ENCODE results near the gene CD207. TPM values are rescaled to one million over a fixed set of nuclear protein-coding genes. Genes with fewer than 3 reads are reported as not detected.

Gene CD207
- total and polyA plus RNA-seq, 2 of the 8 experiments (the other 6 are each of a cell fraction or from before 2014, with no cell fraction given): not detected

GRCh38 chr2:70861777-70862625 lies 26.4 kb upstream of the CD207 start:
- H3K23ac ChIP-seq (ENCODE audit: insufficient read length): no peak overlapping the region
- FAIRE-seq: peak; percentile 76
- no peak for TF ChIP-seq ATF3 (IDR thresholded peaks at IDR 0.05; ENCODE audit: insufficient read depth, low read depth, low read length)
- TF ChIP-seq YY1 (IDR thresholded peaks at IDR 0.05; ENCODE audit: low read depth, low read length): no peak
- peak; percentile 97 to 99 (median 97) for TF ChIP-seq CTCF (IDR thresholded peaks at IDR 0.05; ENCODE audit: control extremely low read depth in 1 of 3, insufficient read depth in 1 of 3, low read depth in 1 of 3, low read length in 3 of 3)
- TF ChIP-seq GTF2F1 (IDR thresholded peaks at IDR 0.05; ENCODE audit: borderline replicate concordance, low read depth, low read length): no peak
- no peak for TF ChIP-seq ASH2L (IDR thresholded peaks at IDR 0.05; ENCODE audit: low read length)
- no peak for TF ChIP-seq SP4 (IDR thresholded peaks at IDR 0.05; ENCODE audit: low read length)
- no peak for TF ChIP-seq SUZ12 (IDR thresholded peaks at IDR 0.05; ENCODE audit: low read length)
- peak; percentile 48; the same call in 1 of the 2 replicates for TF ChIP-seq GABPA (IDR thresholded peaks at IDR 0.05; ENCODE audit: borderline replicate concordance, insufficient read depth, low read length)
- TF ChIP-seq SIRT6 (IDR thresholded peaks at IDR 0.05; ENCODE audit: low read length): no peak

More at GRCh38 chr2:70861777-70862625, 26.4 kb upstream of the CD207 start:
- Histone ChIP-seq H3K9me3 (ENCODE audit: insufficient read depth in 2 of 2, low read depth in 1 of 2, low read length in 1 of 2) (no peaks in the 10 kb centered on the region), H3K23me2 (ENCODE audit: low read depth, low read length) (no peaks in the 10 kb centered on the region; the same call in 1 of the 2 replicates), H4K91ac (replicated peaks; ENCODE audit: insufficient read length, low read length) (no peak overlapping the region), H3K14ac (ENCODE audit: insufficient read length) (no peak overlapping the region), H2BK120ac (replicated peaks; ENCODE audit: low read depth, low read length) (no peak overlapping the region), H3K4me1 (replicated peaks in 1 of 4; ENCODE audit: control insufficient read depth in 3 of 4, insufficient read depth in 4 of 4, low read length in 3 of 4) (no peaks in the 10 kb centered on the region), H2BK20ac (ENCODE audit: low read length) (no peak overlapping the region), H3K79me2 (ENCODE audit: control insufficient read depth in 1 of 2, insufficient read depth in 2 of 2, low read length in 2 of 2) (no peaks in the 10 kb centered on the region), H2BK5ac (ENCODE audit: low read depth, low read length) (no peak overlapping the region), H3K9ac (replicated peaks in 1 of 4; ENCODE audit: extremely low read depth in 1 of 4, low read depth in 3 of 4, low read length in 3 of 4) (no peak overlapping the region), H2AK5ac (ENCODE audit: low read depth, low read length) (no peak overlapping the region), H2AFZ (ENCODE audit: low read length) (no peak overlapping the region), H2BK12ac (ENCODE audit: low read depth, low read length) (no peak overlapping the region), H3K27me3 (replicated peaks in 1 of 4; ENCODE audit: control insufficient read depth in 3 of 4, extremely low read depth in 1 of 4, insufficient read depth in 3 of 4, low read length in 3 of 4) (peaks cover 0 to 24% (median 12%) of the 10 kb centered on the region in 4 experiments; a peak in 6 of 7 replicates), H3K36me3 (ENCODE audit: control insufficient read depth in 2 of 4, insufficient read depth in 4 of 4, low read length in 3 of 4) (no peaks in the 10 kb centered on the region), H3K56ac (replicated peaks; ENCODE audit: insufficient read length, low read depth, low read length) (no peak overlapping the region), H3K18ac (ENCODE audit: extremely low read depth, low read length) (no peak overlapping the region), H4K20me1 (replicated peaks in 1 of 2; ENCODE audit: control insufficient read depth in 1 of 2, insufficient read depth in 2 of 2, low read length in 2 of 2) (no peaks in the 10 kb centered on the region), H2BK15ac (ENCODE audit: low read length) (no peak overlapping the region), H4K8ac (ENCODE audit: extremely low read depth, insufficient read depth, low read length) (no peak overlapping the region), H4K5ac (ENCODE audit: insufficient read length, low read depth, low read length) (no peak overlapping the region), H3K79me1 (ENCODE audit: low read depth, low read length) (no peaks in the 10 kb centered on the region), H3K4me3 (ENCODE audit: extremely low read depth in 1 of 4, insufficient read depth in 2 of 4, low read depth in 3 of 4, low read length in 4 of 4) (no peak overlapping the region), H3K4me2 (ENCODE audit: insufficient read depth in 1 of 2, low read depth in 2 of 2, low read length in 2 of 2) (0 out of 4 replicates have a peak overlapping the region, but pooled peaks of 1 of the 2 experiments have one; percentile 35), H3K4ac (replicated peaks; ENCODE audit: insufficient read length, low read depth, low read length) (no peak overlapping the region), H3K27ac (ENCODE audit: low read depth, low read length) (no peak overlapping the region)
- CTCF ChIA-PET (ENCODE audit: partially characterized antibody): interaction anchor here (0.7 to 21.7 kb wide), 45 partner anchors 9 to 464 kb away, joined by 3 to 513 read pairs (median 4); partner anchors contain the start of genes ADD2, ATP6V1B1, CLEC4F and FIGLA
- 33% methylated on average over 21 of the region's 21 CpGs; no CpG with 5 or more reads in 1 of the 2 experiments for WGBS, 2 experiments (ENCODE audit: extremely low coverage in 1 of 2, insufficient coverage in 1 of 2, insufficient read length in 1 of 2, insufficient replicate concordance in 2 of 2, low coverage in 1 of 2, low lambda C conversion rate in 2 of 2, missing lambda C conversion rate in 1 of 2)
- DNase-seq (ENCODE audit: low read depth in 1 of 2, low spot score in 2 of 2): peak in 1 of 2 experiments; percentile 97
- POLR2A ChIA-PET (ENCODE audit: partially characterized antibody): interaction anchor here (1.0 kb wide), 1 partner anchor 63 kb away, joined by 4 read pairs; no protein-coding TSS in a partner anchor

Measured in H1 (cell line).